ENCODE results near the gene C1orf216.
"Not testable (repeated sequence)": the region's sequence is repeated elsewhere in the genome, so short reads cannot be mapped to it uniquely, and the experiment has no call there.

Gene C1orf216

DNA sequence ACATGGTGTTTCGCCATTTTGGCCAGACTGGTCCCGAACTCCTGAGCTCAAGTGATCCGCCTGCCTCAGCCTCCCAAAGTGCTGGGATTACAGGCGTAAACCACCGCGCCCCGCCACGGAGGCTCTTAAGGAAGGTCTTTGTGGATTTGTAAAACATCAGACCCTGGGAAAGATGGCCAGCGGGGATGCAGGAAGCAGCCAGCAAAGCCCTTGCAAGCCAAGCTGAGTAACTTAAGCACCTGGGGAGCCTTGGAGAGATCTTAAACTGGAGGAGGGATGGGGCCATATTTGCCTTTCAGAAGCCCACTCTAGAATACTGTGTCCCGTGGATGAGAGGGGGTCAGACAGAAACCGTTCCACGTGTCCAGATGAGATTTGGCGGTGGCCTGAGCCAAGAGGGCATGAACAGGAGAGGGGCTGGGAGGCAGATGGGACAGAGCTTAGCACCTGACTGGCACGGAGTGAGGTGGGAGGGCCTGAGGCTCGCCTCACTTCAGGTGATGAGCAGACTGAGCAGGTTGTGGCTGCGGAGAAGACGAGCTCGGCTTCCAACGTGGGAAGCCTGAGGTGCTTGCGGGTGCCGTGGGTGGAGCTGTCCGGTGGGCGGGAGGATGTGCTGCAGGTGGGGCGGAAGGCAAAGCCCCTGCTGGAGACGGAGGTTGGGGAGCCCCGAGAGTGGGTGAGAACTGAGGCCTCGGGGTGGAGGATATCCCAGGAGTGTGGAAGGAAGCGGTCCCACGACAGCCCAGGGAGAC, 11.7 kb downstream of the C1orf216 start:
- DNase-seq (ENCODE audit: low read depth): no peak
- TF ChIP-seq, protein P1, sequence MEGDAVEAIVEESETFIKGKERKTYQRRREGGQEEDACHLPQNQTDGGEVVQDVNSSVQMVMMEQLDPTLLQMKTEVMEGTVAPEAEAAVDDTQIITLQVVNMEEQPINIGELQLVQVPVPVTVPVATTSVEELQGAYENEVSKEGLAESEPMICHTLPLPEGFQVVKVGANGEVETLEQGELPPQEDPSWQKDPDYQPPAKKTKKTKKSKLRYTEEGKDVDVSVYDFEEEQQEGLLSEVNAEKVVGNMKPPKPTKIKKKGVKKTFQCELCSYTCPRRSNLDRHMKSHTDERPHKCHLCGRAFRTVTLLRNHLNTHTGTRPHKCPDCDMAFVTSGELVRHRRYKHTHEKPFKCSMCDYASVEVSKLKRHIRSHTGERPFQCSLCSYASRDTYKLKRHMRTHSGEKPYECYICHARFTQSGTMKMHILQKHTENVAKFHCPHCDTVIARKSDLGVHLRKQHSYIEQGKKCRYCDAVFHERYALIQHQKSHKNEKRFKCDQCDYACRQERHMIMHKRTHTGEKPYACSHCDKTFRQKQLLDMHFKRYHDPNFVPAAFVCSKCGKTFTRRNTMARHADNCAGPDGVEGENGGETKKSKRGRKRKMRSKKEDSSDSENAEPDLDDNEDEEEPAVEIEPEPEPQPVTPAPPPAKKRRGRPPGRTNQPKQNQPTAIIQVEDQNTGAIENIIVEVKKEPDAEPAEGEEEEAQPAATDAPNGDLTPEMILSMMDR (conservative IDR thresholded peaks at IDR 0.05; ENCODE audit: control insufficient read depth, insufficient read depth, low read depth, low read length): no peak
- no peak overlapping the region for H3K4me3 ChIP-seq (ENCODE audit: control insufficient read depth, low read depth, low read length)

DNA sequence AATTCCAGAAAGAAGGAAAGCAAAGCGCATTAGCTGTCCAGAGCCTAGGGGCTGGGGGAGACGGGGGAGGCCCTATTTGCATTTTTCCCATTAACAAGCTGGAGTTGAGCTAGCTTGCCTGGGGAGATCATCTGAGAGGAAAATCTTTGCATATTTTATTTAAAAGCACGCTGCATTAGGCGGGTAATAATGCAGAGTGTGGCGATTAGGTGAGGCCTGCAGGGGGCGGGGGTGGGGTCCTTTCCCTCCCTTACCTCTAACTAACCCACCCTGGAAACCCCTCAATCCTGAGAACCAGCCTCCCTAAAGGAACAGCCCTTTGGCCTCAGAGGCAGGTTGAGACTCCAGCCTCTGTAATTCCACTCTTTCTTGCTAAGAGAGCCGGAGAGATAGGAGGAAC, 16.2 kb downstream of the C1orf216 start:
- H3K4me3 ChIP-seq (ENCODE audit: control insufficient read depth, low read depth, low read length): no peak overlapping the region
- no peak for DNase-seq (ENCODE audit: low read depth)
- TF ChIP-seq, protein P1 (conservative IDR thresholded peaks at IDR 0.05; ENCODE audit: control insufficient read depth, insufficient read depth, low read depth, low read length): no peak

DNA sequence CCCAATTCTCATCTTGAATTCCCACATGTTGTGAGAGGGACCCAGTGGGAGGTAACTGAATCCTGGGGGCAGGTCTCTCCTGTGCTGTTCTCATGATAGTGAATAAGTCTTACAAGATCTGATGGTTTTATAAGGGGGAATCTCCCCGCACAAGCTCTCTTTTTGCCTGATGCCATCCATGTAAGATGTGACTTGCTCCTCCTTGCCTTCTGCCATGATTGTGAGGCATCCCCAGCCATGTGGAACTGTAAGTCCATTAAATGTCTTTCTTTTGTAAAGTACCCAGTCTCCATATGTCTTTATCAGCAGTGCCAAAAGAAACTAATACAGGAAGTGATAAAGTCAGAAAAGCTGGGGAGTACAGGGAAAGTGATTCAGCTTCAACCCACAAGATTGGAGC, 19.5 kb downstream of the C1orf216 start:
- peak; percentile 26 for DNase-seq (ENCODE audit: low read depth)
- not testable (repeated sequence) for H3K4me3 ChIP-seq (ENCODE audit: control insufficient read depth, low read depth, low read length)

DNA sequence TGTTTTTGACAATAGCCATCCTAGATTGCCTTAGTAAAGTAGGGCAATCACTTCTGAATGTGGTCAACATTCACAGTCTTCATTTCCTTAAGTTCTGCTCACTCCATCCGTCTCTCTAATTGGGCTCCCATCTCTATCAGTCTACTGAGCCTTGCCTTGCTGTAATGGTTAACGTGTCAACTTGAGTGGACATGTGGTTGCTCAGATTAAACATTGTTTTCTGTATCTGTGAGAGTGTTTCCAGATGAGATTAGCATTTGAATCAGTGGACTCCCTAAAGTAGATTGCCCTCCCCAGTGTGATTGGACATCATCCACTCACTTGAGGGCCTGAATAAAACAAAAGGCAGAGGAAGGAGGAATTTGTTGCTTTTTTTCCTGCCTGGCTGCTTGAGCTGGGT, 26.4 kb downstream of the C1orf216 start:
- TF ChIP-seq, protein P1 (conservative IDR thresholded peaks at IDR 0.05; ENCODE audit: control insufficient read depth, insufficient read depth, low read depth, low read length): no peak
- no peak for DNase-seq (ENCODE audit: low read depth)
- H3K4me3 ChIP-seq (ENCODE audit: control insufficient read depth, low read depth, low read length): no peak overlapping the region

DNA sequence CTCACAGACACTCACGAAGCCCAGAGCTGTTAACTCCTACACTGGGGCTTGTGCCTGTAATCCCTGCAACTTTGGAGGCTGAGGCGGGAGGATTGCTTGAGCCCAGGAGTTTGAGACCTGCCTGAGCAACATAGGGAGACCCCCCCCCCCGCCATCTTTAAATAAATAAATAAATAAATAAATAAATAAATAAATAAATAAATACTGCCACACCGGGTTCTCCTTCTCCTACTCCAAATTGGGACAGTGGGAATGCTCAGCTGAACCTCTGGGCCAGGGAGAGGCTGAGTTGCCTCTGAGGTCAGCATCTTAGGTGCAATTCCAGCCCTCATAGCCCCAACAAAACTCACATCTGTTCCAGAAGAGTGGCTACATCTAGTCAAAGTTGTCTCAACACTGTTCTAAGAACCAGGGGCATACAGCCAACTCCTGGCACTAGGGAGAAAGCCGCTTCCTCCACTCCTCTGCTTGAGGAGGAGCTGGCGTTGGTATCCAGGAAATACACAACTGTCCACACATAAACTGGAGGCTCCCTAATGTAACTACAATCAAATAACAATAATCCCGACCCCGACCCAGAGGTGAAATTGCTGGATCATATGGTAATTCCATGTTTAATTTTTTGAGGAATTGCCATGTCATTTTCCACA, 27.0 kb downstream of the C1orf216 start:
- no peak overlapping the region for H3K4me3 ChIP-seq (ENCODE audit: control insufficient read depth, low read depth, low read length)
- TF ChIP-seq, protein P1 (conservative IDR thresholded peaks at IDR 0.05; ENCODE audit: control insufficient read depth, insufficient read depth, low read depth, low read length): no peak
- no peak for DNase-seq (ENCODE audit: low read depth)

DNA sequence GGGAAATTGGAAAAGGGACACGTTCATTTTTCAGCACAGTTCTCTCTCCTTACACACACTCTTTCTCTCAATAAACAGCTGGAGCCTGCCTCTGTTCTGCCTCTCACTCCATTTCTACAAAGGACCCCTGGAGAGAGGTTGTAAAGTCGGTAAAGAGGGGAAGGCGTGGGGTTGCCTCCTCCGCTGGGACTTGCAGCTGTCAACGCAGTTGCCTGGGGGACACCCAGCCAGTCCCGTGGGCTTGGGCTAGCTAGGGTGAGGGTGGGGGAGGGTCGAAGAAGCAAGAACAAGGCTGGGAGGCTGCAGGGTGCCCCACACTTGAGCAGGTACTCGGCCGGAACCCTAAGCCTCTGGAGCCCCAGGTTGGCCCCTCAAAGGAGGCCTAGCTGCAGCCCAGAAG, 27.6 kb downstream of the C1orf216 start:
- no peak for DNase-seq (ENCODE audit: low read depth)
- H3K4me3 ChIP-seq (ENCODE audit: control insufficient read depth, low read depth, low read length): no peak overlapping the region
- TF ChIP-seq, protein P1 (conservative IDR thresholded peaks at IDR 0.05; ENCODE audit: control insufficient read depth, insufficient read depth, low read depth, low read length): no peak

DNA sequence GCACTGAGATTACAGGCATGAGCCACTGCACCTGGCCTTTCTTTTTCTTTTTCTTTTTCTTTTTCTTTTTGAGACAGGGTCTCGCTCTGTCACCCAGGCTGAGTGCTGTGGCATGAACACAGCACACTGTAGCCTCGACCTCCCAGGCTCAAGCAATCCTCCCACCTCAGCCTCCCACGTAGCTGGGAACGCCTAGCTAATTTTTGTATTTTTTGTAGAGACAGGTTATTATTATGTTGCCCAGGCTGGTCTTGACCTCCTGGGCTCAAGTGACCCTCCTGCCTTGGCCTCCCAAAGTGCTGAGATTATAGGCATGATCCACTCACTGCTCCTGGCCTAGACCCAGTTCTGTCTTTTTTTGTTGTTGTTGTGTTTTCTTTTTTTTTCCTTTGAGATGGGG, 28.6 kb downstream of the C1orf216 start:
- H3K4me3 ChIP-seq (ENCODE audit: control insufficient read depth, low read depth, low read length); DNase-seq (ENCODE audit: low read depth): not testable (repeated sequence)

Measured in fibroblast of mammary gland (primary cell).